GM21367 (cell line): ENCODE results near the gene KREMEN1.
"Not testable (repeated sequence)": the region's sequence is repeated elsewhere in the genome, so short reads cannot be mapped to it uniquely, and the experiment has no call there.

ENCODE experiments used
- ATAC-seq: cut with Tn5 transposase; IDR thresholded peaks from one replicate; pipeline ENCODE4 v1.9.1; 2021; ENCODE audit not compliant: unreplicated experiment

The KREMEN1 gene

GRCh38 chr22:29072979-29073617, at the start of gene KREMEN1:
Gene KREMEN1 (plus strand): TSS chr22:29073035. CDS start chr22:29073131, 96 bp downstream.
- ATAC-seq = no peak

- ATAC-seq = no peak
Measured at GRCh38 chr22:29023172-29023796, 49.6 kb upstream of the KREMEN1 start.

GRCh38 chr22:29026579-29026978, 46.3 kb upstream of the KREMEN1 start:
- ATAC-seq = no peak

GRCh38 chr22:29028468-29028867, 44.4 kb upstream of the KREMEN1 start:
- no peak for ATAC-seq

GRCh38 chr22:29029202-29030000, 43.4 kb upstream of the KREMEN1 start:
- no peak for ATAC-seq

GRCh38 chr22:29030016-29030617, 42.7 kb upstream of the KREMEN1 start:
- no peak for ATAC-seq

- no peak for ATAC-seq
Measured at GRCh38 chr22:29030618-29031226, 42.1 kb upstream of the KREMEN1 start.

- ATAC-seq = no peak
Measured at GRCh38 chr22:29031227-29032011, 41.4 kb upstream of the KREMEN1 start.

GRCh38 chr22:29032014-29032475, 40.8 kb upstream of the KREMEN1 start:
- ATAC-seq = no peak

- no peak for ATAC-seq
Measured at GRCh38 chr22:29032584-29032983, 40.3 kb upstream of the KREMEN1 start.

GRCh38 chr22:29037340-29037932, 35.4 kb upstream of the KREMEN1 start:
- no peak for ATAC-seq

- no peak for ATAC-seq
Measured at GRCh38 chr22:29039148-29039547, 33.7 kb upstream of the KREMEN1 start.

GRCh38 chr22:29039684-29040083, 33.2 kb upstream of the KREMEN1 start:
- ATAC-seq = not testable (repeated sequence)

- ATAC-seq = no peak
Measured at GRCh38 chr22:29040385-29041275, 32.2 kb upstream of the KREMEN1 start.

GRCh38 chr22:29041408-29041807, 31.4 kb upstream of the KREMEN1 start:
- ATAC-seq = no peak

GRCh38 chr22:29043906-29044575, 28.8 kb upstream of the KREMEN1 start:
- ATAC-seq = no peak

GRCh38 chr22:29044657-29045176, 28.1 kb upstream of the KREMEN1 start:
- no peak for ATAC-seq
